HG02973 (cell line): Measurements from ENCODE around the gene NUFIP1.
"Not testable (repeated sequence)": the region's sequence is repeated elsewhere in the genome, so short reads cannot be mapped to it uniquely, and the experiment has no call there.

Source experiments
- ATAC-seq: cut with Tn5 transposase; IDR thresholded peaks from one replicate; pipeline ENCODE4 v1.9.1; 2021; ENCODE audit warnings: moderate library complexity; ENCODE audit not compliant: unreplicated experiment

Gene NUFIP1

DNA sequence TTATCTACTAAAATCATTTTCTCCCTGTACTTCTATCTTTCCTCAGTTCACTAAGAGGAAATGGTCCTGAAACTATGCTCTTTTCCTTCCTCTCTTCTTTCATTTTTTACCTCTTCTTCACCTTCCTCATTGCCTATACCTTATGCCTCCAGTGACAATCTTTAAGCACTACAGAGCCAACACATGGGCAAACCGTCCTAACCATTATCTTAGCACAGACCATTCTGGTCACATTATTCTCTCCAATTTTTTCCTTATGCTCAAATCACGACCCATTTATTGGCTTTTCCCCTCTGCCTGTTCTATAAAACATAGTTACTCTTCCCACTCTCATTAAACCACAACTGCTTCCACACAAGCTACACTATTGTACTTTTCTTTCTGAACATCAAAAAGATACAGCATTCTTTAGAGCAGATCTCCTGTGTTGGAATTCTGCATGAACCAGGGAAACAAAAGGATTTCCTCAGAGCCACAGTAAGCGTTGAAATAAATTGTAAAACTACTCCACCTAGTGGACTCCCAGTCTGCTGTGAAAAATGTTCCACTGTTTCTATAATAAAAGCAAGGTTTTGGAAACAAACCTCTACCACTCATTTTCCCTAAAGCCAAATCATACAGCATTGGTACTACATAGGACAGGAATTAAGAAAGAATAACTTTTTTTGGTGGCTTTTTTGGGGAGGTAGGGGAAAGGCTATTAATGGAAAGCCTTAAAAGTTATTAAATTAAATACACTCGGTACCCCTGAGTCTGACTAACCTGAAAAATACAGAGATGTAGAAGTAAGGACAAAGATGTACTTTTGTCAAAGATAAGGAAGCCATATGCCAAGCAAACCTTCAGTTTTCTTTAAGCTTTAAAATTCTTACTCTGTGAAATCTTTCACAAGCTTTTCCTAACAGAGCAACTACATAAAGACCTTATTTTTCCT is 19.5 kb downstream of the NUFIP1 start:
- ATAC-seq = no peak

DNA sequence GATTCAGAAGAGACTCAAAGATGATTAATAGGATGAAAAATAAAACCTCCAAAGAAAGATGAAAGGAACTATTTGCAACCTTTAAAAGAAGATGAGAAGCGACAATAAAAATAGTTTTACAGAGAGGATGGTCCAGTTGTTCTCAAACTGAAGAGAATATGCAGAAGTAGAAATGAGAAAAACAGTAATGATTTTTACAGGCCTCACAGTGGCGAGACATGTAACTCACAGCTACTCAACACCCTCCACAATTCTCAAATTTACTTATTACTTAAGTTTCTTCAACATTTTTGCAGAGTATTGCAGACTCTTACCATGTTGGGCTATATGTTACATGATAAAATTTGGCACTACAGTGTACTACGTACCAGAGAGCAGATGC is 20.8 kb downstream of the NUFIP1 start:
- no peak for ATAC-seq

DNA sequence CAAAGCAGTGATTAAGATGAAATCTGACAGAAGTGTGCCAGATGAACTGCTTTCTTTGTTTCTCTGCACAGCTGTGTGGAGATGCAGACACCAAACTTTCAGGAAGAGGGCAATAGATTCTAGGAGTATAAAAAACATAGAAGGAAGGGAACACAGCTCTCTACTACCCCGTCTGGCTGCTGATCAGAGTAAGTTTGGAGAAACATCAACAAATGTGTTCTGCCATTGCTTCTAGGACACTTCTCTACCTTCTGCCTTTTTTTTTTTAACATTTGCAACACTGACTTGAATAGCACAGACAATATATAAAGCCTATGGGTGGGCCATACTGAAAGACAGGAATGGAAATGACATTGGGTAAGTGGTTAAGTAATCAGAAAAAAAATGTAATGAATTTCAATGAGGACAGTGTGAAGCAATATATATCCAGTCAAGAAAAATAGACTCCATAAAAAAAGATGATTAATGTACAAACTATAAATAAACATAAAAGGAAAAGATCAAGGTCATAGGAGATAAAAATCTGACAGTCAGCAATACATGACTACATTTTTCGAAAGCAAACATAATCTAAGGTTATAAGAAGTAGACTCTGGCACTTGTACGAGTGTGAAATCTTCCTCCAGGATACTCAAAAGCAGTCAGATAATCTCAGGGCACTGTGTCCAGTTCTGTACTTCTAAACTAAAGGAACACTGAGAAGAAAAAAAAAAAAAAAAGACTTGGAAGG is 21.4 kb downstream of the NUFIP1 start:
- no peak for ATAC-seq

DNA sequence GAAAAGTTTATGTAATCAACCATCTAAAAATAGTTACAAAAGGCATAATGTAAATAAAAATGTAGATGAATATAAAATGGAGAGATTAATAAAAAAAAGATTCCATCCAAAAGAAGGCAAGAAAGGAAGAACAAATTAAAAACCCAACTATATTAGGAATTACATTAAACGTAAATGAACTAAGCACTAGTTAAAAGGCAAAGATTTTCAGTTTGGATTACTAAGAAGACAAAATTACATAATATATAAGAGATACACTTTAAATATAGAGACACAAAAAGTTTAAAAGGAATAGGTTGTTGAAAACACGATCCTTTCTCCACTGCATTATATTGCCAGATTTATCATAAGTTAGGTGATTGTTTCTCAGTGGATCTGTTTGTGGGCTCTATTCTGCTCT is 27.3 kb downstream of the NUFIP1 start:
- no peak for ATAC-seq

DNA sequence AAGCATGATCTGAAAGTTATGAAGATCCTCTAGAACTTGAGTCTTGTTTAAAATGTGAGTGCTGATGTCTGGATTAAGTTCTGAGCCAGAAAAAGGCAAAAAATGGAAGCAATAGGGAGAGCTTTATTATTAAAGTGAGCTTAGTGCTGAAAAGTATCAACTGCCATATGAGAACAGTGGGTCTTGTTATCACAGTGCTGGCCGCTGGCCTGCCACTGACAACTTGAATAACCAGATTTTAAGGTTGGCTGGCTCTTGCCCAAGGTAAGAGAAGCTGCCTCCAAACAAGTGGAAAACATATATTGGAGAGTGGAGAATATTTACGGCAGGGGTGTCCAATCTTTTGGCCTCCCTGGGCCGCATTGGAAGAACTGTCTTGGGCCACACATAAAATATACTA is 33.9 kb downstream of the NUFIP1 start:
- ATAC-seq = no peak

DNA sequence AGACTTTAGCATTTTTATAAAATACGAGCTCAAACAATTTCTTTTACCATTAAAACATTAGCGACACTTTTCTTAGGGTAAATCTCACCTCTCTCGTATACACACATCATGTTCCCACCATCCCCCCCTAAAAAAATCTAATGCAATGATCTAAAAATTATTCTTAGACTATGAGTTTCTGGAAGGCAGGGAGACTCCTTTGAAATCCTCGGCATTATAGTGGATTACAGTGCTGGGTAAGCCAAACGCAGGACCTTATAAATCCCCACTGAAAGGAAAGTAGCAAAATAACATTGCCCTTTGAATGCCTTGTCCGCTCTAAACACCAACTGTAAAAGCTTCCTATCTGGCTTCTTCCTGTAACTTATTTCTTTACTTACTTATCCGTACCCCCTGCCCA is 35.0 kb downstream of the NUFIP1 start:
- ATAC-seq = no peak

DNA sequence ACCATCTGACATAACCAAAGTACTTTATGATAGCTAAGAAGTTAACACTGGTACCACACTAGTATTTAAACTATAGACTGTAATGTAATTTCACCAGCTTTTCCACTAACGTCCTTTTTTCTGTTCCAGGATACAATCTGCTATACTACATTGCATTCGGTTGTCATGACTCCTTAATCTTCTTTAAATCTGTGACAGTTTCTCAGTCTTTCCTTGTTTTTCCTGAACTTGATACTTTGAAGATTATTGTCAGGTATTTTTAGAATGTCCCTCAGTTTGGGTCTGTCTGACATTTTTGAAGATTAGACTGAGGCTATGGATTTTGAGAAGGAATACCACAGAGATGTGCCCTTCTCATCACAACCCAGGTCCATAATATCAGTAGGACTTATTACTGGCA is 36.6 kb downstream of the NUFIP1 start:
- no peak for ATAC-seq

DNA sequence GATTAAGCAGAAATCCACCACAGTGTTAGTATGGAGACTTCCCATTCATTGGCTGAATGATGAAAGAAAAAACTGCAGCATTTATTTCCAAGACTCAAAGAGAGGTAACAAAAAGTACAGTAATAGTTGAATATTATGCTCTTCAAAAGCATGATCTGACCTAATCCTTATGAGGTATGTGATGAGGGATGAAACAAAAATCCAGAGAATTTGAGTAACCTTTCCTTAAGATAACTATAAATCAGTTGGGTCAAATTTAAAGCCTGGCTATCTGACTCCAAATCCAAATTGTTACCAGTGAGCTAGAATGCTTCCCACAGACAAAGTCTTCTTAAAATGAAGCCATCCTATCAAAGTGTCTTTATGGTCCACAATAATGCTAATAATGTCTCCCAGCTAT is 38.1 kb downstream of the NUFIP1 start:
- no peak for ATAC-seq

DNA sequence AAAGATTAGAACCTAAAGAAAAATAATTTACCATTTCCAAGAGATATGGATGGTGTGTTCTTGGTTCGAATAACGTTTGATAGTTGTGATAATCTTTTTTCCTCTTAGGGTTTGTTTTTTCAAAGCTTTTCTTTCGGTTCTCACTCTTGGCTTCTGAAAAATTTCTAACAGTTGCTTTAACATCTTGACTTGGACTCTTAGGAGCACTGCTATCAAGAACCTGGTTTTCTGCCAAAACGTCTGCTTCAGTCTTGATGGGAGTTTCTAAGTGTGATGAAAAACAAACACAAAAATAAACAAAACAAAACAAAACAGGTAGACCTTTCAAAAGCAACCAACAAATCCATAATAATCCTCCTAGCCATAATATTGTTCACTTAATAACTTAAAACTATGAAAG is 45.9 kb downstream of the NUFIP1 start:
- ATAC-seq = not testable (repeated sequence)

DNA sequence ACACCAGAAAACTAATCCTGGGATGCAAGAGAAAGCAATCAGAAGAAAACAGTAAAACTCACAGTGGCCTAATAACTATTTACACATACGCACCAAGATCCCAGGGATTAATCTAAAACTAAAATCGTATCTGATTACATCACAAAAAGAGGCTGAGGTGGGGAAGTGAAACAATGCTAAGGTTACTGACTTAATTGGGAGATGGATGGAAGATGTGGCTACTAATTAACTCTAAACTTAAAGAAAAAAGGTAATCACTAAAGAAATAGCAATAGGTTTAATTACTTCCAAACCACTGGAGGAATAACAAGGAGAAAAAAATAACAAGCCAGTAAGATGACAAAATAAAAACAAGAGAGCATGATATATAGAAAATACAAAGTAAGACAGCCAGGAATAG is 50.4 kb downstream of the NUFIP1 start:
- ATAC-seq = no peak

DNA sequence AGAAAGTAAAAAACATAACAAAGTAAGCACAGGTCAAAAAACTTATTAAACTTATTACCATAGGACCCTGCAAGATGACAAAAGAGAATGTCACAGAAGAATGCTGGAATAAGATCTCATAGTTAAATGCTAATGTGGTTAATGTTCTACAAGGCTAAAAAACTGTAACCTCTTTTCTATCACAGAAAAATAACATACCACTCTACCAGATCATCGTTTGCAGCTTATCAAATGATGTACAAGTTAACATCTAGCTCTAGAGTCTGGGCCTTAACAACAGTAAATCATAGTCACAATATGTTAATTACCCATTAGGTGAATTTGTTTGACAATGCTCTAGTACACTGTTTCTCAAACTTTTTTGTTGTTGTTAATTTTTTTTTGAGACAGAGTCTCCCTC is 53.0 kb downstream of the NUFIP1 start:
- ATAC-seq = no peak

DNA sequence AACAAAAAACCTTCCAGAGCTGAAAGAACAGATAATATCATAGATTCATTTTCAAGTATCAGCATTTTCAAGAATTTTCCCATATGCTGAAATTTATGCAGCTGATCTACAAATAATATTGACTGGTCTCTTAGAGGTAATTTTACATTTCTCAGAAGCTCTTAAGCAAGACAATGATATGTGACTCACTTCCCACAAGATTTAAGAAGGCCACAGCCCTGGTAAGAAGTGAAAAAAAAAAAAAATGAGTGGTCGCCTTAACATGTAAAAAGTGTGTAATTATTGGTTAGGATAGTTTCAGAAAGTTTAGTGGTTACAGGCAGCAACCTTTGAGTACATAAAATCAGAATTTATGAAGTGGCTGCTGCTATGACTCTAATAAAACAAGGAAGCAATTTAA is 54.5 kb downstream of the NUFIP1 start:
- ATAC-seq = no peak

DNA sequence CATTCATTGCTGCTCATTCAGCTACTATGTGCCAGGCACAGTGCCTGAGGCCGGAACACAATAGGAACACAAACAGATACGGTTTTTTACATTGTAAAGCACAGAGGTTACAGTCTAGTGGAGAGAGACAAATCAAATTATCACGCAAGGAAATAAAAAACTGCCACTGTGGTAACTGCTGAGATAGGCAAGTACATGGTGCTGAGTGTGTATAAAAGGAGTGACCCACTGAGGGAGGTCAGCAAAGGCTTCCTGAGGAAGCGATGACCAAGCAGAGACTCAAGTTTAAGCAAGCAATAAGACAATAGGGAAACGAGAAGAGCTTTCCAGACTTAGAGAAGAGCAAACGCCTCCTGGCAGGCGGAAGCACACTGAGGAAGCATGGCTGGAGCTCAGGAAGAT is 56.4 kb downstream of the NUFIP1 start:
- ATAC-seq = no peak

DNA sequence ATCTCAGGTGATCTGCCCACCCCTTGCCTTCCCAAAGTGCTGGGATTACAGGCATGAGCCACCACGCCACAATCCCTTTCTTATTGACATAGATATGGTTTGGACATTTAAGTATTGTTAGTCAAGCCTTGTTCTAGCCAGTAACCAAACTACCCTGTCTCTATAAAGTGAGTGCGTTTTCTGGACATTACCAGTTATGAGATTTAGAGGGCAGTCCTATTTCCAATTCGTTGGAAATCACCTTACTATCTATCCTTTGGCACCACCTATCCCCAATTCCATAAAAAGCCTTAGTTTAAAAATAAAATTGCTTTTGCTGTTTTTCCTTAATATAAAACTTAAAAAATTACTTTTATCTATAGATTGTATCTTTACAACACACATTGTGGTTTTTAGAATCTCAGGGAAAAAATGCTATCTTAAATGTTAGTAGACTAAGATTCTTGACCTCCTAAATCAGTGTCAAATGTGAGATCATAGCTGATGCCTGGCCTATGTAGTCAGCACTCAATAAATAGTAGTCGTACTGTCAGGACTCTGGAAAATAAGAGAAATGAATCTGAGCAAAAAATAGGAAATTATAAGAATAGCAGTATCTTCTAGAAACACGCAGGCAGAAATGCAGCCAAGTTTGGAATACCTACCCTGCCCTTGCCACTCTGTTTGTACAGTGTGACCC is 57.0 kb downstream of the NUFIP1 start:
- no peak for ATAC-seq

DNA sequence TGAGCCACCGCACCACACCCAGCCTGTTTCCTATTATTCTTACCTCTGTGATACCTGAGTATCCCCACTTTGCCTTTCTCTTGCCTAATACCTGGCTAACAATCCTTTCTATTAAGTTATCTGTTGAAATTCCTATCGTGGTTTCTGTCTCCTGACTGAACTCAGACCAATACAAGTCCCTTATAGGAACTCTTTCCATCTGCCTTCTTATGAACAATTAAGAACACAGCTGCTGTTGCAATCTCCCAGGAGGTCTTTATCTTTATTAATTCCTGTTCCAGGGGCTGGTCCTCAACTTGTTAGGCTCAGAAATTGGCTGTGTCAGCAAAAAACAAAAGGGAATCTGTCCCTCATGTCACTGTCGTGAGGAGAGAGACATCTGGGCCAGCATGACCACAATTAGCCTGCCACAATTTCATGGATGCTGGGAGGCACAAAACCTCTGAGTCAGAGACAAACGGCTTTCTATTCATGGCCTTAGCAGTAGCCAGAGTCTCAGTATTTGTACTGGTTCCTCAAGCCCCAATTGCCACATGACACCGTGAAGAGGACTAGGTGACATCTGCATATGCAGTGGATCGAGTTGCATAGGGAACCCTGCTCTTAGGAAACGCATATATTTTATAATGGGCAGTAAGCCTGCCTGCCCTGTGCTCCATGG is 58.2 kb downstream of the NUFIP1 start:
- ATAC-seq = no peak

DNA sequence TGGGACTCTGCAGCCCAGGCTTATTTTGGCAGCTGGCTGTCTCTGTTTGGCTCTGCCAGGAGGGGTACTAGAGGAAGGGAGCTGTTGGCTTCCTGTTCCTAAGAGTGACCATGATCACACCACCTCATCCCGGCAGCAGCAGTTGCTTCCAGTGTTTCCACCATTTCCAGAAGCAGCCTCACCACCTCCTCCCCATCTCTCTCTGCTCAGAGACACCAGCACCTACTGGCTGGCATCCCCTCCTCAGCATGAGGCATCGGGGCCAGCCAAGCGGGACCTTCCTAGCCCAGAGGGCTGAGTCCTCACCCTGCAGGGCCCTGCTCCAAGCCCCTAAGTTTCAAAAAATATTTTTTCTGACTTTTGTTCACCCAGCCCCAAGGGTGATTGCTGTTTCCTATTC is 59.0 kb downstream of the NUFIP1 start:
- ATAC-seq = no peak

DNA sequence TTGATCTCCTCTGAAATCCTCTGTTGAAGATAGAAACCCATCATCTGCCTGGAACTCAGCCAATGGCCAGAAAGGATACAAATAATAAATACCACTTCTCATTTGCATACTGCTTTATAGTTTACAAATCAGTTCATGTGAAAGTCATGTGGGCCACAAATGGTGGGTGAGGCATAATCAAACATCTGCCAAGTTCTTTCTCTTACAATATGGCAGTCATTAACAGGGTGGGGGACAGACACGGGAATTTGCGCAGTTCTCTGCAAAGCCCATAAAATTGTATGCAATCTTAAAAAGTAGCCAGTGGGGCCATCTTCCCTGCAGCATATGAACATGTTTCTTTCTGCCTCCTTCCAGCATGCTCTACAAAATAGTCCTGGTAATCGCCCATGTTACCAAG is 59.6 kb downstream of the NUFIP1 start:
- ATAC-seq = no peak

DNA sequence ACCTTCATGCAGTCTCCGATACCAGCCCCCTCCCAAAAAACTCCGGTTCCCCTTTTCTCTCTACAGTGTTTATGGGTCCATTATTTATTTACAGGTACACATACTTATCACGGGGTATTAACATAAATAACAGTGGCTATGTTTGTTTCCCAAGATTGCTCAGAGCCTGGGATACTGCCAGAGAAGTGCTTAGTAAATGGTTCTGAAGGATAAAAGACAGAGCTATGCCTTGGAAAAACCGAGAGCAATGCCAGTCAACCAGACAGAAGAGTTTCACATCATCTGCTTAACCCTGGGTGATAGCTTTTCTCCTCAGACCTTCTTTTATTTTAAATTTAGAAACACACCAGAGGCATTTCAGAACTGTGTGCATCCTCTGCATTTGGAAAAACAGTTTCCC is 61.3 kb downstream of the NUFIP1 start:
- ATAC-seq = no peak

DNA sequence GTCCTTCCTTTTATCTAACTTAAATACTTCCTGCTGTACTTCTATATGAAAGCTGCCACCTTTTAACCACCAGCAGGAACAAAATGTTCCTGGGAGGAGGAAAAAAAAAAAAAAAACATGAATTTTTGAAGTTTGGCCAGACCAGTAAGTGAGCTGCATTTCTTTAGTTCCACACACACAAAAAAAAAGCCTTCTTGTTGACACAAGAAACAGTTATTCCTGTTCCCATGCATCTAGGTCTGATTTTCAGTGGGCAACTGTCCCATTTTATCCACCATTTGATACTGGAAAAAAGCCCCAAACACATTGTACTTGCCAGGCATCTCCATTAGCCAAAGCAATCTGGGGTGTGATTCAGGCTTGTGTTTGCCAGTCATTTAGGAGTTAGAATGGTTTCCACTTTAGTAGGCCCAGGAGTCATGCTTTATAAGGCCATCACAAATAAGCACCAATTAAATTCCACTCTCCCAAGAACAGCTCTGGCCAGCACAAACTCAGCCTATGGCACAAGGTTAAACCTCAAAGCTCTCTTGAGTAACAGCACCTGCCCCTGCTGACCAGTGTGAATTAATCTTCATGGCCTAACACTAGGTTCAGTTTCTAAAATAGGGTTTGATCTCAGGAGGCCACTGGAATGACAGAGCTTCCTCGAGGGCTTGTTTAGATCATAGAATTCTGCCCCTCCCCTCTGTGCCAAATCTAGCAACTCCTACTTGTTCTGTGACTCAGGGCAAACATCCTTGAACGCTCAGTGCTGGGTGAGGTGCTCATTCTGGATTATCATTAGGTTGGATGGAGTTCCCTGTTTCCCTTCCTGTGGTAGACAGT is 67.1 kb downstream of the NUFIP1 start:
- ATAC-seq = no peak

DNA sequence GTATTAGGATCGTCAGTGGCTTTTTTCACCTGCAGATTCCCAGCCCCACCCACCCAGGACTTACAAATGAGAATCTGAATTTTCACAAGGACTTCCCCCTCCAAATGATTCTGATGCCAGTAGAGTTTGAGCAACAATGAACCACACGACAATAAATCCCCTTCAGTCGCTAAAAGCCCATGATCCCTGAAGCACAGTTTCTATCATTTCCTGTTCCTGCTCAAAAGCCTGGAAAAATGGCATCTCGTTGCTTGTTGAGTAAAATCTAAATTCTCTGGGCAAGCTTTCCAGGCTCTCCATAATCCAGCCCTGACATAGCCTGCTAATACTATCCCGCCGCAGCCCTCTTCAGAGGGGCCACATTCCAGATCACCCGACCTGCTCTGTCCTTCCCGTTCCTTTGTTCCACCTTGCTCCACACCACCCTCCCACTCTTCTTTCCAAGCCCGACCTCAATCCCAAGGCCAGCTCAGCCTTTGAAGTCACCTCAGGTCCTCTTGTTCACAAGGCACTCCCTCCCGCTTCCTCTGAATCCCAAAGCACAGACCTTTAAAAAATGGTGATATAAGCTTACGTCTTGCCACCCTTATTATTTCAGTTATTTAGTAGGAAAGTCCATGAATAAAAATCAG is 67.9 kb downstream of the NUFIP1 start:
- no peak for ATAC-seq
